Body of pancreas (tissue), 4 donors: ENCODE measurements around the gene PPA1. TPM values are rescaled to one million over a fixed set of nuclear protein-coding genes. Genes with fewer than 3 reads are reported as not detected.

Experiments used
- ATAC-seq: fragments of 150-250 bp; one replicate; pipeline ENCODE4 v1.9.1; 2016
- DNase-seq, 4 donors: peaks; one replicate each; pipeline ENCODE4 v3.0.0-alpha.2; 2019
- H3K27ac ChIP-seq, 4 donors: fragments of 200-600 bp; sonication (generic); 1 replicate in 3 of 4; 2 replicates in 1 of 4; pipeline versions ENCODE4 v1.5.1 to v1.6.1; 2016 to 2019; ENCODE audit warnings: mild to moderate bottlenecking in 1 of 4, mixed read lengths in 1 of 4, moderate library complexity in 1 of 4
- H3K27me3 ChIP-seq, 2 donors: fragments of 200-600 bp; sonication (generic); one replicate each; pipeline ENCODE4 v1.6.0; 2016; ENCODE audit warnings: mild to moderate bottlenecking in 1 of 2
- H3K36me3 ChIP-seq, 2 donors: fragments of 200-600 bp; sonication (generic); replicated peaks in 1 of 2; 2 replicates each; pipeline ENCODE4 v1.5.1; 2016; ENCODE audit warnings: low read depth in 2 of 2; ENCODE audit not compliant: insufficient read depth in 1 of 2
- H3K4me1 ChIP-seq: fragments of 200-600 bp; sonication (generic); one replicate; pipeline ENCODE4 v1.6.0; 2016
- H3K4me3 ChIP-seq, 2 donors: fragments of 200-600 bp; sonication (generic); 1 replicate in 1 of 2; 2 replicates in 1 of 2; pipeline ENCODE4 v1.5.1; 2016 to 2019
- H3K9me3 ChIP-seq, 3 donors: fragments of 200-600 bp; sonication (generic); 1 replicate in 2 of 3; 2 replicates in 1 of 3; pipeline ENCODE4 v1.5.1; 2016
- POLR2A ChIP-seq, 3 donors: fragments of 450-650 bp; IDR thresholded peaks; one replicate each; pipeline ENCODE4 v1.6.1; 2016; ENCODE audit warnings: antibody characterized with exemption in 3 of 3, mild to moderate bottlenecking in 2 of 3
- WGBS, 2 donors: methylation state at CpG; one replicate each; pipeline ENCODE4 v1.1.5; 2017; 5-methylcytosine and 5-hydroxymethylcytosine counted together
- intact Hi-C: fragments of 100-400 bp; cut with DNase I; formaldehyde crosslinking; loops from one replicate; pipeline ENCODE4 v1.15.1; 2023
- total RNA-seq, 2 donors: library from RNA; depleted of rRNA; stranded (reverse); fragments of >200 nt; gene quantifications; one replicate each; pipeline ENCODE4 v1.1.0, GENCODE V29; 2016
- TF ChIP-seq, protein P1 (sequence below), 7 experiments: fragments of 450-650 bp in 4 of 7; fragments of 200-600 bp in 3 of 7; sonication (generic) in 3 of 7; IDR thresholded peaks; one replicate each; pipeline ENCODE4 v1.5.1; 2016 to 2019; ENCODE audit warnings: antibody characterized with exemption in 7 of 7

Gene PPA1
- total RNA-seq, 2 donors from 2014 or later, result 101 to 108 TPM

DNA sequence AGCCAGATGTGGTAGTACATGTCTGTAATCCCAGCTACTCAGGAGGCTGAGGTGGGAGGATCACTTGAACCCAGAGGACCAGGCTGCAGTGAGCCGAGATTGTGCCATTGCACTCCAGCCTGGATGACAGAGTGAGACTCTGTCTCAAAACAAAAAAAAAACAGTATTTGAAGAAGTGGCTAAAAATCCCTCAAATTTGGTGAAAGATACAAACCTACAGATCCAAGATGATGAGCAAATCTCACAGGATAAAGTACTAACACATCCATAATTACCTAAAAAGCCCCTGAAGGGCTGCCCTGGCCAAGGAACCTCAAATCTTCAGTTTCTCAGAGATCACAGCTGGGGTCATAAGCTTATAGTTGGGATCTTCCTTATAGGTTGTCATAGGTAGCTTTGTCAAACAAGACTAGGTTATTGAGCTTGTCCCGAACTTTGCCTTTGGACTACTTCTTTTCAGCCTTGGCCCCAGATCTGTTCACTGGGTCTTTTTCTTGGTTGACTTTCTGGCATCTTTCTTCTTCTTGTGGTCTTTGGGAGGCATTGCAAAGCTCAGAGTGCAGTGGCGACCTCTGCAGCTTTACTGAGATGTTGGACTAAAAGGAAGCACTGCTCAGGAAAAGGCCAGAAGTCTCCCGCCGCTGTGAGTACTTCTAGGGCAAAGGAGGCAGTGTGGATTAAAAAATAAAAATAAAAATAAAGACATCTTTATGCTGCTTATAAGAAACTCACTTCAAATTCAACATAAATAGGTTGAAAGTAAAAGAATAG is 34.3 kb downstream of the PPA1 start:
- no peak for TF ChIP-seq POLR2A (IDR thresholded peaks at IDR 0.05)
- no peaks in the 10 kb centered on the region for H3K9me3 ChIP-seq
- no peak overlapping the region for H3K27ac ChIP-seq
- no peaks in the 10 kb centered on the region for H3K27me3 ChIP-seq
- H3K4me3 ChIP-seq, result no peak overlapping the region
- DNase-seq (no peak), ATAC-seq (no peak)
- H3K4me1 ChIP-seq, result no peaks in the 10 kb centered on the region
- intact Hi-C loops, result no loop called here
- H3K36me3 ChIP-seq, result peaks cover 0 to 25% of the 10 kb centered on the region in 2 donors
- 96 to 97% methylated on average over 5 of the region's 5 CpGs for WGBS, 2 donors

DNA sequence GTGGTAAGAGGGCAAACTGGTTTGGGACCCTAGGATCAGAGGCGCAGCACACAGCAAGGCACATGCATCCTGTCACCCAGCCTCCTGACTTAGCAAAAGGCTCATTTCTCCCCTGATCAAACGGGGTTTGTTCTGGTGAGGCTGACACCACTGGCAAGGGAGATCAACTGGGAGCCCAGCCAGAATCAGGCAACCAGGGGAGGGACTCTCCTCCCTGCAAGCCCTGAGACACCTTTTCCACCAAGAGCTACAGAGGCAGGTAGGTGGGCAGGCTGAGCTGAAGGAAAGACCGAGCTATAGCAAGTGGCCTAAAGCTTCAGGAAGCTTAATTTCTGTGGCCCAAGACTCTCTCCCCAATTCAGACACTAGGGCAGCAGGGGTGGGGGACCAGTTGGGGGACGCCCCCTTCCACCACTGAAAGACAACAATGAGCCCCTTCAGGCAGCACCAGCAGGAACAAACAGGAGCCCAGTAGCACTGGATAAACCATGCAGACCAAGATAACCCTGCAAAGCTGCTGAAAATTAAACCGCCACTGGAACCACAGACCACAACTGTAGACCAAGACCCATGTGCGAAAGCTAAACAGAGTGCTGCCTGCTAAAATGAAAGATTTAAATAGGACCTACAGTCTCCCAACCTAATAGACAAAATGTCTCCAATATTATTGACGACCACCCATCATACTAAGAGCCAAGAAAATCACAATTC is 35.8 kb downstream of the PPA1 start:
- TF ChIP-seq POLR2A (IDR thresholded peaks at IDR 0.05), result no peak
- TF ChIP-seq, protein P1, sequence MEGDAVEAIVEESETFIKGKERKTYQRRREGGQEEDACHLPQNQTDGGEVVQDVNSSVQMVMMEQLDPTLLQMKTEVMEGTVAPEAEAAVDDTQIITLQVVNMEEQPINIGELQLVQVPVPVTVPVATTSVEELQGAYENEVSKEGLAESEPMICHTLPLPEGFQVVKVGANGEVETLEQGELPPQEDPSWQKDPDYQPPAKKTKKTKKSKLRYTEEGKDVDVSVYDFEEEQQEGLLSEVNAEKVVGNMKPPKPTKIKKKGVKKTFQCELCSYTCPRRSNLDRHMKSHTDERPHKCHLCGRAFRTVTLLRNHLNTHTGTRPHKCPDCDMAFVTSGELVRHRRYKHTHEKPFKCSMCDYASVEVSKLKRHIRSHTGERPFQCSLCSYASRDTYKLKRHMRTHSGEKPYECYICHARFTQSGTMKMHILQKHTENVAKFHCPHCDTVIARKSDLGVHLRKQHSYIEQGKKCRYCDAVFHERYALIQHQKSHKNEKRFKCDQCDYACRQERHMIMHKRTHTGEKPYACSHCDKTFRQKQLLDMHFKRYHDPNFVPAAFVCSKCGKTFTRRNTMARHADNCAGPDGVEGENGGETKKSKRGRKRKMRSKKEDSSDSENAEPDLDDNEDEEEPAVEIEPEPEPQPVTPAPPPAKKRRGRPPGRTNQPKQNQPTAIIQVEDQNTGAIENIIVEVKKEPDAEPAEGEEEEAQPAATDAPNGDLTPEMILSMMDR (IDR thresholded peaks at IDR 0.05), result no peak
- intact Hi-C loops, result no loop called here
- no peaks in the 10 kb centered on the region for H3K27me3 ChIP-seq
- ATAC-seq (no peak), DNase-seq (no peak)
- H3K4me1 ChIP-seq, result peaks cover 5% of the 10 kb centered on the region
- H3K4me3 ChIP-seq, result no peak overlapping the region
- H3K9me3 ChIP-seq, result no peaks in the 10 kb centered on the region
- H3K27ac ChIP-seq, result no peak overlapping the region
- 75 to 86% methylated on average over 7 of the region's 7 CpGs for WGBS, 2 donors
- H3K36me3 ChIP-seq, result peaks cover 0 to 18% of the 10 kb centered on the region in 2 donors

DNA sequence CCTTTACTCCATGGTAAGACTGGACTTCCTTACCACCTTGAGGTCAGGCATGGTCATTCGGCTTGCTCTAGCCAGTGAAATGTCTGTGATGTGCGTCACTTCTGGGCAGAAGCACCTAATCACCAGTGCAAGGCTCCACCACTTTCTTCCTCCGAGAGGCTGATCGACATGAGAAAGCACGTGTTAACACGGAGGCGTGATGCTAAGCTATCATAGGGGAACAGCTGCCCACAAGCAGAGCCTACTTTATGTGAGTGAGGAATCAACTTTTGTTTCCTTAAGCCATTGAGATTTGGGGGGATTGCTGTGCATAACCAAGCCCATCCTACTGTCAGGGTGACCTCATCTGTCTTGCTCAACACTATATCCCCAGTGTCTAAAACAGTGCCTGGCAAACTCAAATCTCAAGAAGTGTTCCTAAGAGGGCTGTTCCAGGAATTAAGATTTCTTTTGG is 39.8 kb downstream of the PPA1 start:
- Histone ChIP-seq H3K36me3 (no peaks in the 10 kb centered on the region), H3K9me3 (no peaks in the 10 kb centered on the region), H3K27ac (no peak overlapping the region), H3K4me3 (no peak overlapping the region), H3K27me3 (no peaks in the 10 kb centered on the region), H3K4me1 (peaks cover 22% of the 10 kb centered on the region)
- intact Hi-C loops, result no loop called here
- DNase-seq (no peak), ATAC-seq (no peak)
- WGBS, 2 donors, result 95 to 98% methylated on average over 7 of the region's 7 CpGs
- TF ChIP-seq, protein P1 (IDR thresholded peaks at IDR 0.05), result no peak
- TF ChIP-seq POLR2A (IDR thresholded peaks at IDR 0.05), result no peak

DNA sequence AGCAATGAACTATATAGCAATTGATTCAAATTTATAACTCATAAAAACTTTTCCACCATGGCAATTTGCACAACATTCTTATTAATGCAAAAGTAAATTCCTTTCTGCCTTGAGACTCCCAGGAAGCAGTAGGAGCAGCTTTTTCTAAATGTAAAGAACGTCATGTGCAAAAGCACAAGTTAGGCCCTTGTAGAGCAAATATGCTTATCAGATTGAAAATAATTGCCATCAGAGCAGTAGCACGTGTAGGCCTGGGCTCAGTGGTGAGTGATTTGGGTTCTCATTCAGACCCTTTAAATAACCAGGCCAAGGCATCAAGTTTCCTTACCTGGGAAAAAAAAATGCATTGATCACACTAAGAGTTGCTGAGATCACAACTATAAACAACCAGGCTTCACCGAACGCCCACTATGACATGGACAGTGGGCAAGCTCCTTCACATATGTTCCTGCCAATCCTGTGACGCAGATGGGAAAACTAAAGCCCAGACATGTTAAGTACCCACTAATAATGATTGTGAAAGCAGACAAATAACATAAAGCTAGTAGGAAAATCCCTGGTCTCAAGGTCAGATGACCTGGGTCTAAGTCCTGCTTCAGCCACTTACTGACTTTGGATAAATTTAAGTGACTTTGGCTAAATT is 40.8 kb downstream of the PPA1 start:
- no peaks in the 10 kb centered on the region for H3K27me3 ChIP-seq
- TF ChIP-seq, protein P1 (IDR thresholded peaks at IDR 0.05), result no peak
- no peak for TF ChIP-seq POLR2A (IDR thresholded peaks at IDR 0.05)
- 63 to 68% methylated on average over 5 of the region's 5 CpGs for WGBS, 2 donors
- H3K36me3 ChIP-seq, result no peaks in the 10 kb centered on the region
- no peak overlapping the region for H3K4me3 ChIP-seq
- DNase-seq, result no peak
- peak overlapping the region in 3 of 4 donors; percentile 21 to 57 (median 39) for H3K27ac ChIP-seq
- peaks cover 22% of the 10 kb centered on the region for H3K4me1 ChIP-seq
- intact Hi-C loops, result no loop called here
- H3K9me3 ChIP-seq, result no peaks in the 10 kb centered on the region
- no peak for ATAC-seq

DNA sequence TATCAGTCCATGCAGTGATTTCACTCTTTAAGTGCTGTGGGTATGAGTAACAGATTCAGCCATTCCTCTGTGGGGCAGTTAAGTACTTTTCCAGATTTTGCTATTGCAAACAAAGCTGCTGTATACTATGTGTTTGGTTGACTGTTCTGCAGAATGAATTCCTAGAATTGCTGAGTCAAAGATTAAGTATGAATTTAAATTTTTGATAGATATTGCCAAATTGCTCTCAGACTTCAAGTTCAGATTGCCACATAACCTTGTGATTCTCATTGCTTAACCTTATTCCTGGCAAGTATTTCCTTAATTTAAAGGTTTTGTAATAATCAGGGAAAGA is 41.3 kb downstream of the PPA1 start:
- TF ChIP-seq, protein P1 (IDR thresholded peaks at IDR 0.05), result no peak
- TF ChIP-seq POLR2A (IDR thresholded peaks at IDR 0.05), result no peak
- peaks cover 22% of the 10 kb centered on the region for H3K4me1 ChIP-seq
- DNase-seq, result no peak
- H3K27ac ChIP-seq, result peak overlapping the region in 2 of 4 donors; percentile 39 to 57
- no peaks in the 10 kb centered on the region for H3K27me3 ChIP-seq
- ATAC-seq, result peak; percentile 22
- intact Hi-C loops, result no loop called here
- no peaks in the 10 kb centered on the region for H3K36me3 ChIP-seq
- no peak overlapping the region for H3K4me3 ChIP-seq
- no peaks in the 10 kb centered on the region for H3K9me3 ChIP-seq
